Measurements from ENCODE around the gene NPAS3.

DNA sequence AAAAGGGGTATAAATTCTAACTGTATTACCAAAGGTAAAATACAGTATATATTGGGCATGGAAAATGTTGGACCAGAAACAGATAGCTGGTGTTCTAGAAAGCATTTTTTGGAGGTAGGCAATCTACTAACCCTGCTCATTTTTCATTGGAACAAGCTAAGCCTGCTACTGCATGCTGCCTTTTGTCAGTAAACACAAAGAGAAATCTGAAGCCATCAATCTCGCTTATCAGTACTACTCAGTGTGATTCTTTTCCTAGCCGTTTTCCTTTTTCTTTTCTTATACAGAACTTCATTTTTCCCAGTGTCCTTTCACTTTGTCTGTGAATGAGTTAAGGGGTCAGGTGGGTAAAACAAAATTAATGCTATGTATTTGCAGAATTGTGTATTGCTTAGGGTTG, 312.3 kb downstream of the NPAS3 start:
- TF ChIP-seq, protein P1, sequence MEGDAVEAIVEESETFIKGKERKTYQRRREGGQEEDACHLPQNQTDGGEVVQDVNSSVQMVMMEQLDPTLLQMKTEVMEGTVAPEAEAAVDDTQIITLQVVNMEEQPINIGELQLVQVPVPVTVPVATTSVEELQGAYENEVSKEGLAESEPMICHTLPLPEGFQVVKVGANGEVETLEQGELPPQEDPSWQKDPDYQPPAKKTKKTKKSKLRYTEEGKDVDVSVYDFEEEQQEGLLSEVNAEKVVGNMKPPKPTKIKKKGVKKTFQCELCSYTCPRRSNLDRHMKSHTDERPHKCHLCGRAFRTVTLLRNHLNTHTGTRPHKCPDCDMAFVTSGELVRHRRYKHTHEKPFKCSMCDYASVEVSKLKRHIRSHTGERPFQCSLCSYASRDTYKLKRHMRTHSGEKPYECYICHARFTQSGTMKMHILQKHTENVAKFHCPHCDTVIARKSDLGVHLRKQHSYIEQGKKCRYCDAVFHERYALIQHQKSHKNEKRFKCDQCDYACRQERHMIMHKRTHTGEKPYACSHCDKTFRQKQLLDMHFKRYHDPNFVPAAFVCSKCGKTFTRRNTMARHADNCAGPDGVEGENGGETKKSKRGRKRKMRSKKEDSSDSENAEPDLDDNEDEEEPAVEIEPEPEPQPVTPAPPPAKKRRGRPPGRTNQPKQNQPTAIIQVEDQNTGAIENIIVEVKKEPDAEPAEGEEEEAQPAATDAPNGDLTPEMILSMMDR (IDR thresholded peaks at IDR 0.05; ENCODE audit: low read depth, low read length, missing input control): no peak
- TF ChIP-seq SP1 (IDR thresholded peaks at IDR 0.05) (no peak), HNF4A (conservative IDR thresholded peaks at IDR 0.05) (no peak), JUND (IDR thresholded peaks at IDR 0.05) (no peak)
- TF ChIP-seq, protein P2, sequence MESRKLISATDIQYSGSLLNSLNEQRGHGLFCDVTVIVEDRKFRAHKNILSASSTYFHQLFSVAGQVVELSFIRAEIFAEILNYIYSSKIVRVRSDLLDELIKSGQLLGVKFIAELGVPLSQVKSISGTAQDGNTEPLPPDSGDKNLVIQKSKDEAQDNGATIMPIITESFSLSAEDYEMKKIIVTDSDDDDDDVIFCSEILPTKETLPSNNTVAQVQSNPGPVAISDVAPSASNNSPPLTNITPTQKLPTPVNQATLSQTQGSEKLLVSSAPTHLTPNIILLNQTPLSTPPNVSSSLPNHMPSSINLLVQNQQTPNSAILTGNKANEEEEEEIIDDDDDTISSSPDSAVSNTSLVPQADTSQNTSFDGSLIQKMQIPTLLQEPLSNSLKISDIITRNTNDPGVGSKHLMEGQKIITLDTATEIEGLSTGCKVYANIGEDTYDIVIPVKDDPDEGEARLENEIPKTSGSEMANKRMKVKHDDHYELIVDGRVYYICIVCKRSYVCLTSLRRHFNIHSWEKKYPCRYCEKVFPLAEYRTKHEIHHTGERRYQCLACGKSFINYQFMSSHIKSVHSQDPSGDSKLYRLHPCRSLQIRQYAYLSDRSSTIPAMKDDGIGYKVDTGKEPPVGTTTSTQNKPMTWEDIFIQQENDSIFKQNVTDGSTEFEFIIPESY (IDR thresholded peaks at IDR 0.05): no peak

All from liver (tissue), 3 donors.